Measurements from ENCODE around the gene EGLN3. TPM values are rescaled to one million over a fixed set of nuclear protein-coding genes. Genes with fewer than 3 reads are reported as not detected.

Gene EGLN3
- total and polyA plus RNA-seq, 4 donors, result 1.3 to 2.3 (median 1.5) TPM

DNA sequence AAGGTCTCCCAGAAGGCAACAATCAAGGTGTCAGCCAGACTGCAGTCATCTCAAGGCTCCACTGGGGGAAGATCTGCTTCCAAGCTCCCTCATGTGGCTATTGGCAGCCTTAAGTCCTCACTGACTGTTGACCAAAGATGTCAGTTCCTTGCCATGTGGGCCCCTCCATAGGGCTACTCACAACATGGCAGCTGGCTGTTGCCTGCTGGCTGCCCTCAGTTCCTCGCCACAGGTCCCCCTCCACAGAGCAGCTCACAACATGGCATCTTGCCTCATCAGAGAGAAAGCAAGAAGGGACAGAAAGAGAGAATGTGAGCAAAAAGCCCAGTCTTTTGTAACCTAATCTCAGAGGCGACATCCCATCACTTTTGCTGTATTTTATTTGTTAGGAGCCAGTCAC lies 34.4 kb upstream of the EGLN3 start (continued):
- no peak for TF ChIP-seq MAX (IDR thresholded peaks at IDR 0.05)

GRCh38 chr14:33979613-33980276 lies 28.9 kb upstream of the EGLN3 start:
- no peaks in the 10 kb centered on the region for H3K36me3 ChIP-seq (ENCODE audit: control insufficient read depth in 4 of 4, insufficient read depth in 3 of 4, low read depth in 1 of 4, low read length in 3 of 4)
- DNase-seq (ENCODE audit: low spot score), result no peak
- H3K27ac ChIP-seq (ENCODE audit: low read depth in 1 of 2, low read length in 2 of 2), result no peak overlapping the region
- no peak overlapping the region for H3K4me3 ChIP-seq (ENCODE audit: low read depth in 1 of 3, low read length in 3 of 3)
- no peak overlapping the region for H3K9ac ChIP-seq (ENCODE audit: low read depth in 1 of 2, low read length in 2 of 2)
- H3K27me3 ChIP-seq (ENCODE audit: control insufficient read depth in 4 of 4, insufficient read depth in 4 of 4, low read length in 3 of 4), result no peaks in the 10 kb centered on the region
- TF ChIP-seq JUND (IDR thresholded peaks at IDR 0.05) (no peak), GABPA (IDR thresholded peaks at IDR 0.05 in 1 of 2, conservative IDR thresholded peaks at IDR 0.05 in 1 of 2) (no peak), RXRA (IDR thresholded peaks at IDR 0.05) (no peak), NR2F2 (IDR thresholded peaks at IDR 0.05) (no peak), FOXA1 (IDR thresholded peaks at IDR 0.05) (no peak), HNF4A (conservative IDR thresholded peaks at IDR 0.05) (no peak), MAX (IDR thresholded peaks at IDR 0.05) (no peak), YY1 (IDR thresholded peaks at IDR 0.05) (no peak), FOXA2 (IDR thresholded peaks at IDR 0.05) (no peak), TAF1 (conservative IDR thresholded peaks at IDR 0.05) (no peak), RAD21 (IDR thresholded peaks at IDR 0.05) (no peak), HNF4G (IDR thresholded peaks at IDR 0.05) (no peak), CTCF (IDR thresholded peaks at IDR 0.05; ENCODE audit: low read depth, low read length, missing input control) (no peak), EGR1 (IDR thresholded peaks at IDR 0.05; ENCODE audit: low read depth in 2 of 2) (no peak), SP1 (IDR thresholded peaks at IDR 0.05) (no peak)
- TF ChIP-seq, protein P1, sequence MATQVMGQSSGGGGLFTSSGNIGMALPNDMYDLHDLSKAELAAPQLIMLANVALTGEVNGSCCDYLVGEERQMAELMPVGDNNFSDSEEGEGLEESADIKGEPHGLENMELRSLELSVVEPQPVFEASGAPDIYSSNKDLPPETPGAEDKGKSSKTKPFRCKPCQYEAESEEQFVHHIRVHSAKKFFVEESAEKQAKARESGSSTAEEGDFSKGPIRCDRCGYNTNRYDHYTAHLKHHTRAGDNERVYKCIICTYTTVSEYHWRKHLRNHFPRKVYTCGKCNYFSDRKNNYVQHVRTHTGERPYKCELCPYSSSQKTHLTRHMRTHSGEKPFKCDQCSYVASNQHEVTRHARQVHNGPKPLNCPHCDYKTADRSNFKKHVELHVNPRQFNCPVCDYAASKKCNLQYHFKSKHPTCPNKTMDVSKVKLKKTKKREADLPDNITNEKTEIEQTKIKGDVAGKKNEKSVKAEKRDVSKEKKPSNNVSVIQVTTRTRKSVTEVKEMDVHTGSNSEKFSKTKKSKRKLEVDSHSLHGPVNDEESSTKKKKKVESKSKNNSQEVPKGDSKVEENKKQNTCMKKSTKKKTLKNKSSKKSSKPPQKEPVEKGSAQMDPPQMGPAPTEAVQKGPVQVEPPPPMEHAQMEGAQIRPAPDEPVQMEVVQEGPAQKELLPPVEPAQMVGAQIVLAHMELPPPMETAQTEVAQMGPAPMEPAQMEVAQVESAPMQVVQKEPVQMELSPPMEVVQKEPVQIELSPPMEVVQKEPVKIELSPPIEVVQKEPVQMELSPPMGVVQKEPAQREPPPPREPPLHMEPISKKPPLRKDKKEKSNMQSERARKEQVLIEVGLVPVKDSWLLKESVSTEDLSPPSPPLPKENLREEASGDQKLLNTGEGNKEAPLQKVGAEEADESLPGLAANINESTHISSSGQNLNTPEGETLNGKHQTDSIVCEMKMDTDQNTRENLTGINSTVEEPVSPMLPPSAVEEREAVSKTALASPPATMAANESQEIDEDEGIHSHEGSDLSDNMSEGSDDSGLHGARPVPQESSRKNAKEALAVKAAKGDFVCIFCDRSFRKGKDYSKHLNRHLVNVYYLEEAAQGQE (IDR thresholded peaks at IDR 0.05), result no peak
- TF ChIP-seq, protein P2, sequence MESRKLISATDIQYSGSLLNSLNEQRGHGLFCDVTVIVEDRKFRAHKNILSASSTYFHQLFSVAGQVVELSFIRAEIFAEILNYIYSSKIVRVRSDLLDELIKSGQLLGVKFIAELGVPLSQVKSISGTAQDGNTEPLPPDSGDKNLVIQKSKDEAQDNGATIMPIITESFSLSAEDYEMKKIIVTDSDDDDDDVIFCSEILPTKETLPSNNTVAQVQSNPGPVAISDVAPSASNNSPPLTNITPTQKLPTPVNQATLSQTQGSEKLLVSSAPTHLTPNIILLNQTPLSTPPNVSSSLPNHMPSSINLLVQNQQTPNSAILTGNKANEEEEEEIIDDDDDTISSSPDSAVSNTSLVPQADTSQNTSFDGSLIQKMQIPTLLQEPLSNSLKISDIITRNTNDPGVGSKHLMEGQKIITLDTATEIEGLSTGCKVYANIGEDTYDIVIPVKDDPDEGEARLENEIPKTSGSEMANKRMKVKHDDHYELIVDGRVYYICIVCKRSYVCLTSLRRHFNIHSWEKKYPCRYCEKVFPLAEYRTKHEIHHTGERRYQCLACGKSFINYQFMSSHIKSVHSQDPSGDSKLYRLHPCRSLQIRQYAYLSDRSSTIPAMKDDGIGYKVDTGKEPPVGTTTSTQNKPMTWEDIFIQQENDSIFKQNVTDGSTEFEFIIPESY (IDR thresholded peaks at IDR 0.05), result no peak
- no peaks in the 10 kb centered on the region for H3K4me1 ChIP-seq (ENCODE audit: control insufficient read depth in 4 of 4, insufficient read depth in 4 of 4, low read length in 3 of 4)
- 85% methylated on average over 7 of the region's 7 CpGs for WGBS
- no peaks in the 10 kb centered on the region for H3K9me3 ChIP-seq (ENCODE audit: control insufficient read depth in 4 of 4, low read length in 3 of 4)

Data from liver (tissue), 9 donors.